ENCODE measurements around the gene TAT. TPM values are rescaled to one million over a fixed set of nuclear protein-coding genes. Genes with fewer than 3 reads are reported as not detected.

Gene TAT
- polyA plus RNA-seq, 10 donors: 0.05 TPM; not detected in 9

GRCh38 chr16:71542377-71542776, 34.5 kb downstream of the TAT start:
- no peak for DNase-seq

GRCh38 chr16:71537643-71538042, 39.2 kb downstream of the TAT start:
- DNase-seq: peak in 1 of 3 donors; percentile 22

- no peak for DNase-seq
These were observed 40.0 kb downstream of the TAT start for GRCh38 chr16:71536752-71537499.

GRCh38 chr16:71532366-71532765, 44.5 kb downstream of the TAT start:
- DNase-seq: no peak

GRCh38 chr16:71528863-71529262, 48.0 kb downstream of the TAT start:
- DNase-seq: no peak

GRCh38 chr16:71528257-71528656, 48.6 kb downstream of the TAT start:
- no peak for DNase-seq

- peak in 2 of 3 donors; percentile 7 to 25 for DNase-seq
These were observed 50.7 kb downstream of the TAT start, which contains the start of gene CHST4 for GRCh38 chr16:71526111-71526631. Gene CHST4 (plus strand): TSS chr16:71526426. CDS start chr16:71536678, 10,252 bp downstream.

- DNase-seq: no peak
These were observed 52.0 kb downstream of the TAT start for GRCh38 chr16:71524566-71525553.

- no peak for DNase-seq
These were observed 56.3 kb downstream of the TAT start for GRCh38 chr16:71520550-71520949.

Other genes with a start within 250 kb of the TAT start
- 1 to 10 TPM in 6 of 10 donors, under 1 TPM in 4; 0.46 to 3.1 (median 1.1) TPM for gene CALB2, start 218.4 kb downstream of the TAT start, polyA plus RNA-seq (ENCODE audit: insufficient read length in 10 of 10)
- not detected for gene TLE7, start 135.0 kb downstream of the TAT start, polyA plus RNA-seq (ENCODE audit: insufficient read length in 10 of 10)
- gene ZNF23, start 114.8 kb downstream of the TAT start, polyA plus RNA-seq (ENCODE audit: insufficient read length in 10 of 10): 10 to 100 TPM in 7 of 10 donors, 1 to 10 TPM in 3; 9.1 to 14.0 (median 10.6) TPM
- 1 to 10 TPM; 1.7 to 3.5 (median 2.5) TPM for gene ZNF19, start 87.8 kb downstream of the TAT start, polyA plus RNA-seq (ENCODE audit: insufficient read length in 10 of 10)
- under 1 TPM in 2 of 10 donors, not detected in 8; 0.08 to 0.09 TPM for gene CHST4, start 50.7 kb downstream of the TAT start, polyA plus RNA-seq (ENCODE audit: insufficient read length in 10 of 10)
- gene MARVELD3, start 49.1 kb upstream of the TAT start, polyA plus RNA-seq (ENCODE audit: insufficient read length in 10 of 10): 1 to 10 TPM in 2 of 10 donors, under 1 TPM in 7, not detected in 1; 0.24 to 1.6 (median 0.40) TPM
- 1 to 10 TPM; 4.9 to 7.8 (median 6.3) TPM for gene PHLPP2, start 147.6 kb upstream of the TAT start, polyA plus RNA-seq (ENCODE audit: insufficient read length in 10 of 10)
- gene AP1G1, start 231.7 kb upstream of the TAT start, polyA plus RNA-seq (ENCODE audit: insufficient read length in 10 of 10): 10 to 100 TPM; 32.9 to 54.3 (median 42.7) TPM